Lower leg skin (tissue), 4 donors: ENCODE results near the gene FNIP2. TPM values are rescaled to one million over a fixed set of nuclear protein-coding genes. Genes with fewer than 3 reads are reported as not detected.

Experiments used
- DNase-seq, 2 donors: peaks; one replicate each; pipeline ENCODE4 v3.0.0-alpha.2; 2019; ENCODE audit warnings: low spot score in 2 of 2
- H3K4me3 ChIP-seq: fragments of 200-600 bp; sonication (generic); 2 replicates; pipeline ENCODE4 v1.5.1; 2017; ENCODE audit warnings: mild to moderate bottlenecking, low read depth; ENCODE audit not compliant: poor library complexity, severe bottlenecking
- POLR2A ChIP-seq, 2 donors: fragments of 450-650 bp; IDR thresholded peaks; one replicate each; pipeline ENCODE4 v1.6.1; 2016 to 2017; ENCODE audit warnings: antibody characterized with exemption in 2 of 2, mild to moderate bottlenecking in 1 of 2, moderate library complexity in 1 of 2
- WGBS, 2 donors: methylation state at CpG; one replicate each; pipeline ENCODE4 v1.1.5; 2018; 5-methylcytosine and 5-hydroxymethylcytosine counted together
- intact Hi-C: fragments of 100-400 bp; cut with DNase I; formaldehyde crosslinking; loops from one replicate; pipeline ENCODE4 v1.15.0; 2023; ENCODE audit warnings: low total_unique reads
- total RNA-seq, 4 donors: library from RNA; depleted of rRNA; stranded (reverse); fragments of >200 nt; gene quantifications; one replicate each; pipeline ENCODE4 v1.1.0, GENCODE V29; 2016
- TF ChIP-seq, protein P1 (sequence below), 3 donors: fragments of 450-650 bp; IDR thresholded peaks; one replicate each; pipeline ENCODE4 v1.5.1; 2016; ENCODE audit warnings: antibody characterized with exemption in 3 of 3, mild to moderate bottlenecking in 3 of 3, moderate library complexity in 2 of 3

Gene FNIP2
- total RNA-seq, 4 donors from 2014 or later, result 20.5 to 47.5 (median 38.8) TPM

- TF ChIP-seq POLR2A (IDR thresholded peaks at IDR 0.05), result no peak
- TF ChIP-seq, protein P1, sequence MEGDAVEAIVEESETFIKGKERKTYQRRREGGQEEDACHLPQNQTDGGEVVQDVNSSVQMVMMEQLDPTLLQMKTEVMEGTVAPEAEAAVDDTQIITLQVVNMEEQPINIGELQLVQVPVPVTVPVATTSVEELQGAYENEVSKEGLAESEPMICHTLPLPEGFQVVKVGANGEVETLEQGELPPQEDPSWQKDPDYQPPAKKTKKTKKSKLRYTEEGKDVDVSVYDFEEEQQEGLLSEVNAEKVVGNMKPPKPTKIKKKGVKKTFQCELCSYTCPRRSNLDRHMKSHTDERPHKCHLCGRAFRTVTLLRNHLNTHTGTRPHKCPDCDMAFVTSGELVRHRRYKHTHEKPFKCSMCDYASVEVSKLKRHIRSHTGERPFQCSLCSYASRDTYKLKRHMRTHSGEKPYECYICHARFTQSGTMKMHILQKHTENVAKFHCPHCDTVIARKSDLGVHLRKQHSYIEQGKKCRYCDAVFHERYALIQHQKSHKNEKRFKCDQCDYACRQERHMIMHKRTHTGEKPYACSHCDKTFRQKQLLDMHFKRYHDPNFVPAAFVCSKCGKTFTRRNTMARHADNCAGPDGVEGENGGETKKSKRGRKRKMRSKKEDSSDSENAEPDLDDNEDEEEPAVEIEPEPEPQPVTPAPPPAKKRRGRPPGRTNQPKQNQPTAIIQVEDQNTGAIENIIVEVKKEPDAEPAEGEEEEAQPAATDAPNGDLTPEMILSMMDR (IDR thresholded peaks at IDR 0.05), result no peak
- intact Hi-C loops, result no loop called here
- no peak for DNase-seq
- WGBS, 2 donors, result 71 to 78% methylated on average over 8 of the region's 8 CpGs
- no peak overlapping the region for H3K4me3 ChIP-seq
Measured at GRCh38 chr4:158870626-158871334, 102.0 kb downstream of the FNIP2 start.

- H3K4me3 ChIP-seq, result no peak overlapping the region
- WGBS, 2 donors, result 31 to 37% methylated on average over 3 of the region's 3 CpGs
- intact Hi-C loops, result no loop called here
- no peak for DNase-seq
- no peak for TF ChIP-seq POLR2A (IDR thresholded peaks at IDR 0.05)
- TF ChIP-seq, protein P1 (IDR thresholded peaks at IDR 0.05), result no peak
Measured at GRCh38 chr4:158871335-158871724, 102.5 kb downstream of the FNIP2 start.

GRCh38 chr4:158873795-158874401 is 105.1 kb downstream of the FNIP2 start:
- DNase-seq, result no peak
- H3K4me3 ChIP-seq, result no peak overlapping the region
- TF ChIP-seq, protein P1 (IDR thresholded peaks at IDR 0.05), result no peak
- no peak for TF ChIP-seq POLR2A (IDR thresholded peaks at IDR 0.05)
- intact Hi-C loops, result no loop called here
- 87 to 88% methylated on average over 4 of the region's 4 CpGs for WGBS, 2 donors

GRCh38 chr4:158875026-158875425 is 106.2 kb downstream of the FNIP2 start:
- TF ChIP-seq POLR2A (IDR thresholded peaks at IDR 0.05), result no peak
- TF ChIP-seq, protein P1 (IDR thresholded peaks at IDR 0.05), result no peak
- H3K4me3 ChIP-seq, result no peak overlapping the region
- intact Hi-C loops, result no loop called here
- 97 to 99% methylated on average over 4 of the region's 4 CpGs for WGBS, 2 donors
- DNase-seq, result no peak

DNA sequence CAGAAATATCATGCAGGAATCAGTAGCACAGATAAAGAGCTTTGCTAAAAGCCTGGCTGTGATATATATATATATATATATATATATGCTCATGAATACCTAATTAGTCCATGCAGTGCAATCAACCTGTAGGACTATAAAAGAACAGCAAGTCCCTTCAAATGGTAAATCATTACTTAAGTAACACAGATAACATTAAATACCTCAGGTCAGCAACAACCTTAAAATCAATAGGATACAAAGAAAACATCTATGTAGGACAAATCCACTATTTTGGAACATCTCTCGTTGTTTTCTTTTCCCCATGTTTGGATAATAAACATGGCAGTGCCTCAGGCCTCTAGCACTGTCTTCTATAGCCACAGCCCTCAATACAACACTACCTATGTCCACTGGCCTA is 106.6 kb downstream of the FNIP2 start:
- TF ChIP-seq, protein P1 (IDR thresholded peaks at IDR 0.05), result no peak
- TF ChIP-seq POLR2A (IDR thresholded peaks at IDR 0.05), result no peak
- H3K4me3 ChIP-seq, result no peak overlapping the region
- WGBS, 2 donors, result 83 to 86% methylated on average over 1 of the region's 1 CpG
- intact Hi-C loops, result no loop called here
- no peak for DNase-seq
